GM18507 (cell line): Measurements from ENCODE around the gene CXADR.
"Not testable (repeated sequence)": the region's sequence is repeated elsewhere in the genome, so short reads cannot be mapped to it uniquely, and the experiment has no call there.

Experiments
- DNase-seq: peaks from one replicate; pipeline ENCODE4 v3.0.0; 2011; ENCODE audit warnings: low read depth; ENCODE audit not compliant: insufficient read length; ENCODE audit errors: extremely low spot score
- FAIRE-seq: peaks from 2 replicates; lab custom pipeline; 2011; peaks lifted over from hg19 to GRCh38; lab: Jason Lieb, UNC

Gene CXADR

DNA sequence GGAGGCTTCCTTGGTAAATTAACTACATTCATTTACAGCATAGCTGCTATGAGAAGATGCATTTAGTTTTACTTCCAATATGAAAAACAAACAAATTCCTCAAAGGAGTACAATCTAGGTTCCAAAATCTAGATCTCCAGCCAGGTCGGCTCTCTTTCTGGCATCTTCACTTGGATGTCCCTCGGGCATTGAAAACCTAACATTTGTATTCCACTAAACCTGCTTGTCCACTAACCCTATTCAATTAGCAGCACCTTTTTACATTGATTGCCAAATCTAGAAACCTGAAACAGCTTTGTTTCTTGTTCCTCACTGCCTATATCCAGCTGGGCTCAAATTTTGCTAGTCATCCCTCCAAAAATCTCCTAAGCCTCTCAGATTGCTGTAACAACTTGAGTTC lies 14.3 kb upstream of the CXADR start:
- no peak for FAIRE-seq
- DNase-seq = no peak

- DNase-seq (no peak), FAIRE-seq (no peak)
These were observed 11.5 kb upstream of the CXADR start for GRCh38 chr21:17501107-17502006.

DNA sequence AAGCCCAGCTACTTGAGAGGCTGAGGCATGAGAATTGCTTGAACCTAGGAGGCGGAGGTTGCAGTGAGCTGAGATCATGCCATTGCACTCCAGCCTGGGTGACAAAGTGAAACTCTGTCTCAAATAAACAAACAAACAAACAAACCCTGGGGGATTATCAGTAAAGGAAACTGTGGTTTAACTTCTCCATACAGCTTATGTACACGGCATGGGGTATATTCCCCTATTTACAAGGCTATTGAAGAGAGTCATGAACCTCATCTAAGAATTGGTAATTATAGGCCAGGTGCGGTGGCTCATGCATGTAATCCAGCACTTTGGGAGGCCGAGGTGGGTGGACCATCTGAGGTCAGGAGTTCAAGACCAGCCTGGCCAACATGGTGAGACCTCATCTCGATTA lies 9.9 kb upstream of the CXADR start:
- not testable (repeated sequence) for FAIRE-seq

DNA sequence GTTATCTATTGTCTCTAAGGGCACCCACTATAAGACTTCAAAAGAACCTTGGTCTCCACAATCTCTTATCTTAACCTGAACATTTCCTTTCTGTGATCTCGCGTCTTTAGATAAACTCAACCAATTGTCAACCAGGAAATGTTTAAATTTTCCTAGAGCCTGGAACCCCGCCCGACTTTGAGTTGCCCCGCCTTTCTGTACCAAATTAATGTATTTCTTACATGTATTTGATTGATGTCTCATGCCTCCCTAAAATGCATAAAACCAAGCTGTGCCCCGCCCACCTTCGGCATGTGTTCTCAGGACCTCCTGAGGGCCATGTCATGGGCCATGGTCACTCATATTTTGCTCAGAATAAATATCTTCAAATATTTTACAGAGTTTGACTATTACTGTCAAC lies 5.9 kb upstream of the CXADR start:
- DNase-seq (no peak), FAIRE-seq (no peak)

More for the DNA sequence above, 9.9 kb upstream of the CXADR start:
- DNase-seq = not testable (repeated sequence)

DNA sequence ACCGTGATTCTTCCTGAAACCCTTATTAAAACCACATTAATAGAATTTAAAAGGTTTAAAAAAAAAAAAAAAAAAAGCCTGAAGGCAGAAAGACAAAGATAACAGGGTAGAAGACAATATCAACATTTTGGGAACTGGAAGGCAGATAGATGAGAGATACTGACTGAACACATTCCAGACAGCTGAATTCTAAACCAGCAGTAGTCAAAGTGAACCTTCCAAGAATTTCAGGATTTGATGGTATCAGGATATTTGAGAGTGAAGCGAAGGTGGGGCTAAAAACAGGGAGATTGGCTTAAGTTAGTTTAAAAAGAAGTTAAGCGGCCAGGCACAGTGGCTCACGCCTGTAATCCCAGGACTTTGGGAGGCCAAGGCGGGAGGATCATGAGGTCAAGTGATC lies 5.3 kb upstream of the CXADR start:
- DNase-seq (no peak), FAIRE-seq (no peak)

DNA sequence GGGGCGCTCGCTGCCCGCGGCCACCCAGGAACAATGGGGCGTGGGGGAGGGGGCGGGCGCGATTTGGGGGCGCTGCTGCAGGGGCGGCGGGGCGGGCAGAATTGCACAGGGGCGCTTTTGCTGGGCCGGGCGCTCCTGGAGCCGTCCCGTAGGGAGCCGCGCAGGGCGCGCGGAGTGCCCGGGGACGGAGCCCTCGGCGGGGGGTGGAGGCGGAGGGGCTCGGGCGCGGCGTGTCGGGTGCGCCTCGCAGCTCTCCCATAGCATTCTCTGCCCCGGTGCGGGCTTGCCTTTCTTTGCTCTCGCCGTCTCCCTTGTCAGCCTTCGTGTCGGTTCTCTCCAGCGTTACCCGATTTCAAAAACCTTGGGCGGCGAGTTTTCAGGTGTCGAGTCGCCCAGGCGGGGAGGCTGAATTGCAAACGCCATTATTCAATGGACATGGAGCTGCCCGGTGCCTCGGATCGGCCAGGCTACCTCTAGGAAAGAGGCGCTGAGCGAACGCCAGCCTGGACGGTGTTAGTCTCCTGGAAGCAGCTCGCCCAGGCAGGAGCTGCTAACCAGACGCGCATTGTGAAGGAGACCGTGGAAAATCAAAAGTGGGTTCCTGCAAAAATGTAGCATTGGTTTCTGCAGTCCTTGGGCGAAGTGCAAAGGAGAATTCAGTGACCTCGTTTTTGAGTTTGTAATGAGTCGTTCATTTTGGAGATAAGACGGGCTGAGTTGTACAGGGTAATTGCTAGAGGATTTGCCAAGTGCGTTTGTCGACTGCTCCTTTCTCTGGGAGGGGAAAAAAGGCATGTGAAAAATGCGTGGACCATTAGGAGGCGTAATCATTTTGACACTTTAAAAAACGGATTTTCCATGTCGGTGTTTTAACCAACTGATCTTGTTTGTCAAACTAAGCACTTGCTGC lies 626 bp downstream of the CXADR start:
- FAIRE-seq = no peak

GRCh38 chr21:17514124-17514845 lies 1.4 kb downstream of the CXADR start:
- no peak for FAIRE-seq
- no peak for DNase-seq

More for the DNA sequence above, 626 bp downstream of the CXADR start:
- DNase-seq = no peak

- not testable (repeated sequence) for FAIRE-seq
These were observed 4.2 kb downstream of the CXADR start for GRCh38 chr21:17517008-17517407.

DNA sequence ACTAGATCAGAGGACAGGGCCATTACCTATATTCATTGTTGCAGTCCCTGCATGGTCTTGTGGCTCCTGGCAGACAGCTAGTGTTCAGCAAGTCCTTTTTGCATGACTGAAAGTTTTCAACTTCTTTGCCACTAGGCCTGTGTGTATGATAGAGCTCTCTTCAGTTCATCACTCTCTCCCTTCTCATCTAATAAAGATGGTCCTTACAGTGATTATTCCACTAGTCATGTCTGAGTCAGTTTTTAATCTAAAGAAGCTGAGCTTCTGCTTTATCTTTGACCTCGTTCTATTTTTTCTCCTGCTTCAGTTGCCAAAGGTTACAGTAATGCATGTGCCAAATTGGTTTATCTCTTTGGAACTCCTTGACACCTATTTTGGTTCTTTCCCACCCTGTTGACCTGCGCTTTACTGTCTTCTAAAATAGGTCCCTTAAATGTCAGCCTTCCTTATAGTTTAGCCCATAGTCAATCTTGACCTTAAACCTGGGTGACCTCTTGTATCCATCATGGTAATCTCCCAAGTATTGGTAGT lies 6.4 kb downstream of the CXADR start:
- no peak for FAIRE-seq
- DNase-seq = no peak

More at GRCh38 chr21:17517008-17517407, 4.2 kb downstream of the CXADR start:
- not testable (repeated sequence) for DNase-seq

GRCh38 chr21:17519965-17520609 lies 7.2 kb downstream of the CXADR start:
- FAIRE-seq = no peak

GRCh38 chr21:17523007-17523451 lies 10.2 kb downstream of the CXADR start:
- no peak for DNase-seq
- FAIRE-seq = no peak

More at GRCh38 chr21:17519965-17520609, 7.2 kb downstream of the CXADR start:
- no peak for DNase-seq

- DNase-seq, FAIRE-seq: not testable (repeated sequence)
These were observed 11.2 kb downstream of the CXADR start for GRCh38 chr21:17523979-17524494.

DNA sequence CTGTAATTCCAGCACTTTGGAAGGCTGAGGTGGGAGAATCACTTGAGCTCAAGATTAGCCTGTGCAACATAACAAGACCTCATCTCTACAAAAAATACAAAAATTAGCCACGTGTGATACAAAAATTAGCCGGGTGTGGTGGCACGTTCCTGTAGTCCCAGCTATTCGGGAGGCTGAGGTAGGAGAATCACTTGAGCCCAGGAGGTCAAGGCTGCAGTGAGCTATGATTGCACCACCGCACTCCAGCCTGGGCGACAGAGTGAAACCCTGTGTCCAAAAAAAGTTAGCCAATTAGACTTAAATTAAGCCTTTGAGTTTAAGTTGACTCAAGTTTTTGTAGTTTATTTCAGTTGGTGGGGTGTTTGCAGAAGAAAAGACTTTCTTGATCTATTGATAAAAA lies 11.8 kb downstream of the CXADR start:
- DNase-seq (no peak), FAIRE-seq (no peak)

DNA sequence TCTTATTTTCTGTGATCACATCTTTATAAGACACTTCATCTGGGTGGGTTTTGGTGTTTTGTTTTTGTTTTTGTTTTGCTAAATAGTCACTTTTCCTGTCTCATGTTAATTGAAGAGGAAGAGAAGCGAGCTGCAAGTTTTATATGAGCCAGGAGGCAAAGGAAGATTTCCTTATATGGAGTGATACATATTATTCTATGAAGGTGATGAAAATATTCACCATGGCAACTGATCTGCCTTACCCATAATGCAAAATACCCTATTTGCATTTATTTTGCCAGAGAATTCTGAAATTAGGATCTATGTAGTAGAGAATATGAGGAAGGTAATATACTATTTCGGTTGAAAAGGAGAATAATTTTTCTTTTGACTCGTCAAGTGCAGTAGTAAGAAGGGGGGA lies 13.9 kb downstream of the CXADR start:
- FAIRE-seq = no peak
- no peak for DNase-seq

DNA sequence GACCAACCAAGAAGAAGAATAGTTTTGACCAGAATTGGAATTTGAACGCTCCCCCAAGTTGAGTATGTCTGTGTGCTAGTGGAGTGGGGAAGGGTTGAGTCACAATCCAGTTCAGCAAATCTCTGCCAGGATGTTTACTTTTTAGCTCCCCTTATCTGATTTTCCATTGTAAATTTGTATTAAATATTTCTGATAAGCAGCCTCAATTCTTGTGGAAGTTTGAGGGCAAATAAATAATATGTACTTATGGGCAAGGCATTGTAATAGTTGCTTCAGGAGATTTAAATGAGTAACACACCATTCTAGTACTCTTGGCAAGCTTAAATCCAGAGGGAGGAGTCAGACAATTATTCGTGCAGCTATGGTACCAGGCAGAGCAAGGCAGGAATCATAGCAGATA lies 14.4 kb downstream of the CXADR start:
- FAIRE-seq (no peak), DNase-seq (no peak)

- no peak for DNase-seq
- FAIRE-seq = no peak
These were observed 14.9 kb downstream of the CXADR start for GRCh38 chr21:17527711-17528110.

DNA sequence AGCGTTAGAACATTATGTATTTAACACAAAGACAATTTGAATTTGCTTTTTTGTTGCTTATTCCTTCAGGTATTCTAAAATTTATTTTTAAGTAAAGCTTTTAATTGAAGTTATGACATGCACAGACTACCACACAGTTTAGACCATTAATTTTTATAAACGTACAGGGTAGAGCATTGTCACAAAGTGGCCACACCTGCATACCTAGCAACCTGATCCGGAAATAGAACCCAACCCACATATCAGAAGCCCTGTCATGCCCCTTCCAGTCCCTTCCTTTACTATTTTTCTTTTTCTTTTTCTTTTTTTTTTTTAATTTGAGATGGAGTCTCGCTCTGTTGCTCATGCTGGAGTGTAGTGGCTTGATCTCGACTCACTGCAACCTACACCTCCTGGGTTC lies 16.8 kb downstream of the CXADR start:
- DNase-seq = no peak

GRCh38 chr21:17532292-17532691 lies 19.4 kb downstream of the CXADR start:
- DNase-seq = no peak
- FAIRE-seq = no peak

More for the DNA sequence above, 16.8 kb downstream of the CXADR start:
- FAIRE-seq = no peak

- DNase-seq (no peak), FAIRE-seq (no peak)
These were observed 23.5 kb downstream of the CXADR start for GRCh38 chr21:17536381-17536780.
